Gastroesophageal sphincter (tissue), 4 donors: ENCODE measurements around the gene FUT3. TPM values are rescaled to one million over a fixed set of nuclear protein-coding genes. Genes with fewer than 3 reads are reported as not detected.

ENCODE experiments used
- ATAC-seq: fragments of 150-250 bp; one replicate; pipeline ENCODE4 v1.9.1; 2016; ENCODE audit warnings: mild to moderate bottlenecking, moderate library complexity
- H3K27ac ChIP-seq, 4 donors: fragments of 200-600 bp; sonication (generic) in 3 of 4; 1 replicate in 3 of 4; 2 replicates in 1 of 4; pipeline ENCODE4 v1.5.1; 2016 to 2019
- H3K27me3 ChIP-seq: fragments of 200-600 bp; sonication (generic); one replicate; pipeline ENCODE4 v1.5.1; 2019
- H3K36me3 ChIP-seq, 2 donors: fragments of 200-600 bp; sonication (generic); one replicate each; pipeline ENCODE4 v1.5.1; 2019; ENCODE audit warnings: control low read depth in 1 of 2
- H3K4me1 ChIP-seq, 3 donors: fragments of 200-600 bp; sonication (generic); 1 replicate in 2 of 3; 2 replicates in 1 of 3; pipeline ENCODE4 v1.5.1; 2016 to 2019; ENCODE audit warnings: control low read depth in 2 of 3
- H3K4me3 ChIP-seq, 2 donors: fragments of 200-600 bp; sonication (generic); one replicate each; pipeline ENCODE4 v1.5.1; 2019; ENCODE audit warnings: mild to moderate bottlenecking in 1 of 2, moderate library complexity in 1 of 2
- H3K9me3 ChIP-seq, 3 donors: fragments of 200-600 bp; sonication (generic); one replicate each; pipeline ENCODE4 v1.5.1; 2017 to 2019; ENCODE audit warnings: control low read depth in 2 of 3
- EP300 ChIP-seq: sonication (generic); formaldehyde crosslinking; IDR thresholded peaks from one replicate; pipeline ENCODE4 v1.6.1; 2017; ENCODE audit warnings: antibody characterized with exemption, mild to moderate bottlenecking
- POLR2A ChIP-seq, 2 donors: fragments of 450-650 bp; IDR thresholded peaks; one replicate each; pipeline ENCODE4 v1.6.1; 2017; ENCODE audit warnings: antibody characterized with exemption in 2 of 2, mild to moderate bottlenecking in 2 of 2, moderate library complexity in 1 of 2
- POLR2AphosphoS5 ChIP-seq: sonication (generic); formaldehyde crosslinking; IDR thresholded peaks from one replicate; pipeline ENCODE4 v1.6.1; 2017; ENCODE audit warnings: antibody characterized with exemption
- WGBS, 2 donors: methylation state at CpG; one replicate each; pipeline ENCODE4 v1.1.5; 2018; ENCODE audit warnings: low coverage in 1 of 2; 5-methylcytosine and 5-hydroxymethylcytosine counted together
- total RNA-seq, 4 donors: library from RNA; depleted of rRNA; stranded (reverse); fragments of >200 nt; gene quantifications; one replicate each; pipeline ENCODE4 v1.1.0, GENCODE V29; 2016
- TF ChIP-seq, protein P1 (sequence below), 4 experiments: fragments of 200-600 bp in 2 of 4; fragments of 450-650 bp in 2 of 4; sonication (generic) in 1 of 4; IDR thresholded peaks; one replicate each; pipeline ENCODE4 v1.5.1; 2017 to 2019; ENCODE audit warnings: antibody characterized with exemption in 4 of 4, mild to moderate bottlenecking in 2 of 4, moderate library complexity in 2 of 4

The FUT3 gene
- total RNA-seq, result 1 to 10 TPM in 2 of 4 donors, under 1 TPM in 1, not detected in 1; 0.12 to 4.8 (median 4.5) TPM

DNA sequence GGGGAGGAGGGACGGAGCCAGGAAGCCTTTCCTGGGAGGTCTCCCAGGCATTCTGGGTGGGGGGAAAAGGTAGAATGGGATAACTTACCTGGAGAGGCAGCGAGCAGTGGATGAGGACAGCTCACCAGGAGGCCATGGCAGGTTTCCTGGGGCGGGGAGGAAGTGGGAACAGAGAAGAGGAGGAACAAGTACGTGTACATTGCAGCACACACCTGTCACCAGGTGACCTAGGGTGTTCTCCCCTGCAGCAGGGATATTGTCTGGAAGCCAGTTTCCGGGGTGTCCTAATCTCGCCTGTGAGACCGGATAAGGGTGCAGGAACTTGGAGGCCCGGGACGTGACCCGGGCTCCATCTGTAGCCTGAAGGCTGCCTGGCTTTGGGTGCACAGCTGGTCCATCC is at the start of gene FUT3:
TSS of gene FUT3 (minus strand) at position 148 of the 400 bp plus-strand sequence.
- WGBS, 2 donors, result 71% methylated on average over 1 of the region's 10 CpGs; no CpG with 5 or more reads in 1 of the 2 donors
- no peak for ATAC-seq
- peaks cover 0 to 13% (median 5%) of the 10 kb centered on the region in 3 donors for H3K4me1 ChIP-seq
- H3K4me3 ChIP-seq, result no peak within 1 kb of the TSS
- no peak for TF ChIP-seq POLR2A (IDR thresholded peaks at IDR 0.05)
- no peak for TF ChIP-seq POLR2AphosphoS5
- TF ChIP-seq, protein P1, sequence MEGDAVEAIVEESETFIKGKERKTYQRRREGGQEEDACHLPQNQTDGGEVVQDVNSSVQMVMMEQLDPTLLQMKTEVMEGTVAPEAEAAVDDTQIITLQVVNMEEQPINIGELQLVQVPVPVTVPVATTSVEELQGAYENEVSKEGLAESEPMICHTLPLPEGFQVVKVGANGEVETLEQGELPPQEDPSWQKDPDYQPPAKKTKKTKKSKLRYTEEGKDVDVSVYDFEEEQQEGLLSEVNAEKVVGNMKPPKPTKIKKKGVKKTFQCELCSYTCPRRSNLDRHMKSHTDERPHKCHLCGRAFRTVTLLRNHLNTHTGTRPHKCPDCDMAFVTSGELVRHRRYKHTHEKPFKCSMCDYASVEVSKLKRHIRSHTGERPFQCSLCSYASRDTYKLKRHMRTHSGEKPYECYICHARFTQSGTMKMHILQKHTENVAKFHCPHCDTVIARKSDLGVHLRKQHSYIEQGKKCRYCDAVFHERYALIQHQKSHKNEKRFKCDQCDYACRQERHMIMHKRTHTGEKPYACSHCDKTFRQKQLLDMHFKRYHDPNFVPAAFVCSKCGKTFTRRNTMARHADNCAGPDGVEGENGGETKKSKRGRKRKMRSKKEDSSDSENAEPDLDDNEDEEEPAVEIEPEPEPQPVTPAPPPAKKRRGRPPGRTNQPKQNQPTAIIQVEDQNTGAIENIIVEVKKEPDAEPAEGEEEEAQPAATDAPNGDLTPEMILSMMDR (IDR thresholded peaks at IDR 0.05), result no peak
- TF ChIP-seq EP300, result no peak
- H3K27ac ChIP-seq, result peak within 1 kb of the TSS in 1 of 4 donors; percentile 12
- no peaks in the 10 kb centered on the region for H3K36me3 ChIP-seq
- H3K9me3 ChIP-seq, result no peaks in the 10 kb centered on the region
- no peaks in the 10 kb centered on the region for H3K27me3 ChIP-seq

DNA sequence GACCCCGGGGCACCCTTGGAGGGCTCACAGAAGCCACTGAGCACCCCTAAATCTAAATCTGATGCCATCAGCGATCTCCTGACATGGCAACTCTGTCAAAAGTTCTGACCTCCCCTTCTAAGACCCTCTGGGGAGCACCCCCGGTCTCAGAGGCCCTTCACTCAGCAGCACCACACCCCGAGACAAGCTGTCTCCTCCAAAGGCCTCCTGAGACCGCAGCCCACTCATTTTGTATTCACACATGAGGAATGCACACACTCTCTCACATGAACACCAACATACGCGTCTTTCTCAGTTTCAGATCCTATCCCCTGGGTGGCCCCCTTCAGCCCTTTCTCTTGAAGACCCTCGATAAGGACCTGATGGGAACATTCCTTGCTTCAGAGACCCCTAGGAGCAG is 49.7 kb upstream of the FUT3 start:
- 80 to 93% methylated on average over 3 to 6 of the region's 8 CpGs for WGBS, 2 donors
- no peak overlapping the region for H3K4me3 ChIP-seq
- H3K36me3 ChIP-seq, result peaks cover 0 to 37% of the 10 kb centered on the region in 2 donors
- TF ChIP-seq POLR2AphosphoS5 (no peak), POLR2A (IDR thresholded peaks at IDR 0.05) (no peak), EP300 (no peak)
- TF ChIP-seq, protein P1 (IDR thresholded peaks at IDR 0.05), result no peak
- H3K4me1 ChIP-seq, result peaks cover 0 to 60% (median 20%) of the 10 kb centered on the region in 3 donors
- no peak overlapping the region for H3K27ac ChIP-seq
- H3K9me3 ChIP-seq, result no peaks in the 10 kb centered on the region
- H3K27me3 ChIP-seq, result no peaks in the 10 kb centered on the region
- no peak for ATAC-seq

DNA sequence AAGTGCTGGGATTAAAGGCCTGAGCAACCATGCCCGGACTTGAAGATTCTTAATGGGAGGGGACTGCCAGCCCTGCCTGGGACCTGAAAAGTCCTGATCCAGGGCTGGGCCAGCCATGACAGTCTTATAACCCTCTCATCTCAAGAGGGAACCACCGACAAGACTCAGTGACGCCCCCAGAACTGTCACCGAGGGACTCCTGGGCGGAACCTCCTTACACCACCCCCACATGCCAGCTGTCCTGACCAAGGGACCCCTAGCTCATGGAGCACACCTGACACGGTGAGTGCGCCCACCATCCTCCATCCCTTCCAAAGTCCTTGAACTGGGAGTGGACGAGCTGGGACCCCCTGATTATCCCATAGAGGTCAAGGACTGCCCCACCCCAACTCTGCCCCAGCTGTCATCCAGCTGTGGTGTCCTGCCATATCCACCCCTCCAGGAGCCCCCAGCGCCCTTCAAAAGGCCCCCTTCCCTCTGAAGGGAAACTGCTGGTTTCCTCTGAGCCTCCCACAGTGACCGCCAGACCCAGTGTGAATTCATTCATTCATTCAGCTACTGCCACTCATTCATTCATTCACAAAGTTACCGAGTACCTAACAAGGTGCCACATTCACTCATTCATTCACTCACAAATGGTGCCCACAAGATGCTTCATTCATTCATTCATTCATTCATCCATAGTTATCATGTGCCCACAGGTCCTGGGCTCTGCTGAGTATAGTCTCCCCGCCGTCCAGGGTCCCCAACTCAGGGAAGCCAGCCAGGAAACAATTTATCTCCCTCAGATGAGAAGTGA is 48.7 kb upstream of the FUT3 start:
- no peaks in the 10 kb centered on the region for H3K9me3 ChIP-seq
- H3K27ac ChIP-seq, result no peak overlapping the region
- WGBS, 2 donors, result 50 to 90% methylated on average over 1 to 2 of the region's 13 CpGs
- TF ChIP-seq EP300 (no peak), POLR2A (IDR thresholded peaks at IDR 0.05) (no peak)
- TF ChIP-seq, protein P1 (IDR thresholded peaks at IDR 0.05), result no peak
- peaks cover 0 to 49% (median 11%) of the 10 kb centered on the region in 3 donors for H3K4me1 ChIP-seq
- no peak for ATAC-seq
- no peak overlapping the region for H3K4me3 ChIP-seq
- no peaks in the 10 kb centered on the region for H3K27me3 ChIP-seq
- H3K36me3 ChIP-seq, result peaks cover 0 to 48% of the 10 kb centered on the region in 2 donors

DNA sequence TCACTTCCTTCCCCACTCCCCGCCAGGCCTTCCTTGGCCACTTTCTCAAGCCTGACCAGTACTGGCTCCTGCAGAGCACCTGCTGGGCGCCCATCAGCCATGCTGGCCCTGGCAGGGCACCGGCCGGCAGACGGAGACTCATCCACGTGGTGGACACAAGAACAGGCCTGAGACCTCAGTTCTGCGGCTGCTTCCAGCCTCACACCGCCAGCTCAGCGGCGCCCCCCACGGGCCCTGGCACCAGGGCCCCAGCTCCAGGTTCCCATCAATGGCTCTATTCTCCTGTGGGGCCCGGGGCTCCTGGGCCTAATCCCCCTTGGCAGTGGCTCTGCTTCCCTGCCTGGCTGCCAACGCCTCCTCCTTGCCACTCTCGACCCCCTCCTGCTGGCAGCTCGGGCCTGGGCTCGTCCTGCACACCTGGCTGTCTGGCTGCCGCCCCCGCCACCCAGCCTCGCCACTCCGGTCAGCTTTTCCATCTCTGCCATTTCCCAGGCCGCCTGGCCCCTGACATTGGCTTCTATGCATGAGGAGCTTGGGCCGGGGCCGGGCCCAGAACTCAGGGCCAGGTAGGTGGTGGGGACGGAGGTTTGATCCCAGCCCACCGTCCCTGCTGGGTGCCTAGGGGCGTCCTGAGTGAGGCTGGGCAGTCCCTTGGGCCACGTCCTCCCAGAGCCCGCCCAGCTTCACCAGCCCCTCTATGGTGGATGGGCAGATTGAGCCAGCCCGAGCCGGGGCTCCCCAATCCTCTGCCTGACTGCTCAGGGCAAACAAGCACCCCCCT is 46.1 kb upstream of the FUT3 start:
- 67% methylated on average over 1 of the region's 30 CpGs; no CpG with 5 or more reads in 1 of the 2 donors for WGBS, 2 donors
- no peak for TF ChIP-seq POLR2A (IDR thresholded peaks at IDR 0.05)
- no peak for TF ChIP-seq EP300
- TF ChIP-seq POLR2AphosphoS5, result no peak
- TF ChIP-seq, protein P1 (IDR thresholded peaks at IDR 0.05), result no peak
- Histone ChIP-seq H3K36me3 (peaks cover 0 to 60% of the 10 kb centered on the region in 2 donors), H3K9me3 (no peaks in the 10 kb centered on the region), H3K4me1 (peaks cover 0 to 48% (median 7%) of the 10 kb centered on the region in 3 donors), H3K27me3 (no peaks in the 10 kb centered on the region), H3K4me3 (no peak overlapping the region), H3K27ac (peak overlapping the region in 3 of 4 donors; percentile 17 to 48 (median 31))
- ATAC-seq, result no peak
